ENCODE data around the gene COL4A2. TPM values are rescaled to one million over a fixed set of nuclear protein-coding genes. Genes with fewer than 3 reads are reported as not detected.
"Not testable (repeated sequence)": the region's sequence is repeated elsewhere in the genome, so short reads cannot be mapped to it uniquely, and the experiment has no call there.

The COL4A2 gene
- total RNA-seq, 1 donor from 2014 or later, result 273 TPM

GRCh38 chr13:110309661-110310524, 2.8 kb downstream of the COL4A2 start:
- peaks cover 25% of the 10 kb centered on the region for H3K27me3 ChIP-seq
- no peaks in the 10 kb centered on the region for H3K36me3 ChIP-seq
- H3K4me1 ChIP-seq, result peaks cover 27% of the 10 kb centered on the region
- DNase-seq (no peak), ATAC-seq (no peak)
- no peak for TF ChIP-seq CTCF (IDR thresholded peaks at IDR 0.05)
- intact Hi-C loops (cut with DNase I), result loop anchor here (10.0 kb wide), 1 partner anchor 85 kb away; no protein-coding TSS in a partner anchor
- peak overlapping the region; percentile 71 for H3K4me3 ChIP-seq
- no peaks in the 10 kb centered on the region for H3K9me3 ChIP-seq
- H3K27ac ChIP-seq, result peak overlapping the region; percentile 89

- no peak for TF ChIP-seq CTCF (IDR thresholded peaks at IDR 0.05)
- H3K36me3 ChIP-seq, result no peaks in the 10 kb centered on the region
- H3K4me3 ChIP-seq, result peak overlapping the region; percentile 71
- peaks cover 25% of the 10 kb centered on the region for H3K27me3 ChIP-seq
- ATAC-seq, result no peak
- no peak for DNase-seq
- no peaks in the 10 kb centered on the region for H3K9me3 ChIP-seq
- intact Hi-C loops (cut with DNase I), result no loop called here
- peaks cover 30% of the 10 kb centered on the region for H3K4me1 ChIP-seq
- H3K27ac ChIP-seq, result peak overlapping the region; percentile 72
Observed at GRCh38 chr13:110310541-110311442, 3.7 kb downstream of the COL4A2 start.

- ATAC-seq (no peak), DNase-seq (no peak)
- Histone ChIP-seq H3K4me3 (peak overlapping the region; percentile 71), H3K9me3 (no peaks in the 10 kb centered on the region), H3K36me3 (peaks cover under 1% of the 10 kb centered on the region), H3K4me1 (peaks cover 31% of the 10 kb centered on the region), H3K27me3 (peaks cover 17% of the 10 kb centered on the region), H3K27ac (peak overlapping the region; percentile 72)
- intact Hi-C loops (cut with DNase I), result no loop called here
- TF ChIP-seq CTCF (IDR thresholded peaks at IDR 0.05), result no peak
Observed at GRCh38 chr13:110311443-110312338, 4.6 kb downstream of the COL4A2 start.

GRCh38 chr13:110312339-110313031, 5.4 kb downstream of the COL4A2 start:
- peaks cover 12% of the 10 kb centered on the region for H3K27me3 ChIP-seq
- no peak overlapping the region for H3K27ac ChIP-seq
- intact Hi-C loops (cut with DNase I), result no loop called here
- H3K4me3 ChIP-seq, result peak overlapping the region; percentile 8
- TF ChIP-seq CTCF (IDR thresholded peaks at IDR 0.05), result no peak
- no peaks in the 10 kb centered on the region for H3K9me3 ChIP-seq
- peaks cover 31% of the 10 kb centered on the region for H3K4me1 ChIP-seq
- peaks cover 4% of the 10 kb centered on the region for H3K36me3 ChIP-seq
- ATAC-seq (peak; percentile 59), DNase-seq (no peak)

GRCh38 chr13:110313261-110313660, 6.2 kb downstream of the COL4A2 start:
- H3K27me3 ChIP-seq, result peaks cover 12% of the 10 kb centered on the region
- ATAC-seq; H3K27ac ChIP-seq; DNase-seq; H3K9me3 ChIP-seq; H3K4me3 ChIP-seq; intact Hi-C loops (cut with DNase I); H3K36me3 ChIP-seq: not testable (repeated sequence)
- H3K4me1 ChIP-seq, result peaks cover 31% of the 10 kb centered on the region

- H3K9me3 ChIP-seq; intact Hi-C loops (cut with DNase I); DNase-seq; H3K4me3 ChIP-seq; H3K27ac ChIP-seq; ATAC-seq; H3K36me3 ChIP-seq: not testable (repeated sequence)
- peaks cover 31% of the 10 kb centered on the region for H3K4me1 ChIP-seq
- peaks cover 12% of the 10 kb centered on the region for H3K27me3 ChIP-seq
Observed at GRCh38 chr13:110313733-110314132, 6.6 kb downstream of the COL4A2 start.
